ENCODE data around the gene GPRC5B. TPM values are rescaled to one million over a fixed set of nuclear protein-coding genes. Genes with fewer than 3 reads are reported as not detected.

Gene GPRC5B
- total RNA-seq, 2 experiments from 2014 or later: not detected

DNA sequence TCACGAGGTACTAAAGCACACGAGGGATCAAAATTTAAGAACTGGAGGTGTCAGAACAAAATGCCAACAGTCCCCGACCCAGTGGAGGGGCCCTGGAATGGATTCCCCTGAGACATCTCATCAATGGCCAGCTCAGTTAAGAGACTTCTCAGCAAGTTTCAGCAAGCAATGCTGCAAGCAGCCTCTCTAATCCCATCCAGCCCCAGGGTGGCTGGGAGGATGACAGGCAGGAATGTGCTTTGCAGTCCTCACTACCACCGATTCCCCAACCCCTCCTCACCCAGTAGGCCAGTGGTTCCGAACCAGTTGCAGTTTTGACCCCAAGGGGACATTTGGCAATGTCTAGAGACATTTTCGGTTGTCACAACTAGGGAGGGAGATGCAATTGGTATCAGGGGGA, 8.7 kb downstream of the GPRC5B start:
- CTCF ChIA-PET: interaction anchor here (1.5 kb wide), 1 partner anchor 11 kb away, joined by 4 read pairs; no protein-coding TSS in a partner anchor
- POLR2A ChIA-PET: no interaction called here

GRCh38 chr16:19874851-19875546, 9.6 kb downstream of the GPRC5B start:
- ChIA-PET POLR2A (no interaction called here), CTCF (no interaction called here)

GRCh38 chr16:19874026-19874425, 10.6 kb downstream of the GPRC5B start:
- POLR2A ChIA-PET: no interaction called here
- CTCF ChIA-PET: no interaction called here

- POLR2A ChIA-PET: no interaction called here
- CTCF ChIA-PET: no interaction called here
Observed at GRCh38 chr16:19872935-19873334, 11.7 kb downstream of the GPRC5B start.

DNA sequence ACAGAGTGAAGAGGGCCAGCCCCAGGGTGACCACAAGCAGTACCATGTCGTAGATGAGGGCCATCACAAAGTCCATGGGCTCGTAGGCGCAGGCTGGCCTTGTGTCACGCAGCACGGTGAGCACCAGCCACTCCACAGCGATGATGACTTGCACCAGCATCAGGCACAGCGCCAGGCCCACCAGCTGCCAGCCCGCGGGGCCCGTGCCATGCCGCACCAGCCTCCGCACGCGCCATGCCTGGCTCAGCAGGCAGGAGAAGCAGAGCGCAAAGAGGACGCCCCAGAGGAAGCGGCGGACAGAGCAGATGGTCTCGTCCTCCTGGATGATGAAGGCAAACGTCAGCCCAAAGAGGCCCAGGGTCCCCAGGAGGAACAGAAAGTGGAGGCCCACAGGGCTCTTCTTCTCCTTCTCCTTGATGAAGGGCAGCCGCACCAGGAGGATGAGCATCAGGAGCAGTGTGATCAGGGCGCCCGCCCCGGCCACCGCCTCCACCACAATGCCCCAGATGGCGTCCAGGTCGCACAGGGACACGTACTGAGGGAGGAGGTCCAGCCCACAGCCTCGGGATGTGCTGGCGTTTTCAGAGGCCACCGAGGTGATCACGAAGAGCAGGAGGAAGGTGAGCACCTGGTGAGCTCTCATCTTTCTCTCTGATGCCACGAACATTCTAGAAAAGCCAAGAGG, 12.3 kb downstream of the GPRC5B start:
- POLR2A ChIA-PET: no interaction called here
- CTCF ChIA-PET: no interaction called here

- ChIA-PET POLR2A (no interaction called here), CTCF (no interaction called here)
Observed at GRCh38 chr16:19871721-19872120, 12.9 kb downstream of the GPRC5B start.

DNA sequence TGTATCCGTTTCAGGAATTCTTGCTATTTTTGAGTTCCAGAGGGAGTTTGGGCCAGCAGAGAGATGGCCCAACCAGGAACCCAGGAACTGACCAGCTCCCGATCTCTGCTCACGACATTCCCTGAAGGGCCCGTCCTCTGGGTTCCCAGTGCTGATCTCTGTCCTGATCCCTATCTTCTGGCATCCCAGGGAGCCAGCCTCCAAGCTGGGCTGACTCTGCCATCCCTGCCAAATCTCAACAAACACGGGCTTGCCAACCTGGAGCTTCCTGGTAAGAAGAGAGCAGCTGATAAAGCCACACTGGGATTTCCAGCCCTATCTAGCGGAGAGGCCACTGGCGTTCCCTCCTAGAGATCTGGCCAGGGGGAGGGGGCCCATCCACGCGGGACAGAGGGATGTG, 16.2 kb downstream of the GPRC5B start:
- CTCF ChIA-PET: no interaction called here
- POLR2A ChIA-PET: interaction anchor here (0.6 kb wide), 1 partner anchor 13 kb away, joined by 6 read pairs; no protein-coding TSS in a partner anchor

GRCh38 chr16:19864566-19864965, 20.1 kb downstream of the GPRC5B start:
- ChIA-PET POLR2A (no interaction called here), CTCF (interaction anchor here (0.6 kb wide), 1 partner anchor 22 kb away, joined by 3 read pairs; no protein-coding TSS in a partner anchor)

DNA sequence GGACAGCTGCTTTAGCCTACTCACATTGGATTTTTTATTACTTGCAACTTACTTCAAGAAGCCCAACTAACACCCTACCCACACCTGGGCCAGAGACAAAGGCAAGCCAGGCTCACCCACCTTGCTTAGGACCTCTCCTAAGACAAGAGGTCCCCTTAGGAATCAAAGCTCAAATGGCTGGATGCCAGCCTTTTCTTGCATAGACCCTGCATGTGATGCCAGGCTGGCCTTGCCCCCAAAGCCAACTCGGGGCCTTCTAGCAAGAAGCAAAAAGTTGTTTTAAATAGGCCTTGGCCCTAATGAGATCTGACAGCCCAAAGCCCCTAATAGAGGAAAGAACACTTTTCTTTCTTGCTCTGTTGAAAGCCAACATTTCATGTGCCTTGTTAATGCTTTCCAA, 20.7 kb downstream of the GPRC5B start:
- POLR2A ChIA-PET: no interaction called here
- CTCF ChIA-PET: interaction anchor here (0.7 kb wide), 2 partner anchors 239 to 808 kb away, joined by 3 read pairs; no protein-coding TSS in a partner anchor

GRCh38 chr16:19861811-19862327, 22.8 kb downstream of the GPRC5B start:
- CTCF ChIA-PET: interaction anchor here (0.6 kb wide), 1 partner anchor 10 kb away, joined by 4 read pairs; no protein-coding TSS in a partner anchor

DNA sequence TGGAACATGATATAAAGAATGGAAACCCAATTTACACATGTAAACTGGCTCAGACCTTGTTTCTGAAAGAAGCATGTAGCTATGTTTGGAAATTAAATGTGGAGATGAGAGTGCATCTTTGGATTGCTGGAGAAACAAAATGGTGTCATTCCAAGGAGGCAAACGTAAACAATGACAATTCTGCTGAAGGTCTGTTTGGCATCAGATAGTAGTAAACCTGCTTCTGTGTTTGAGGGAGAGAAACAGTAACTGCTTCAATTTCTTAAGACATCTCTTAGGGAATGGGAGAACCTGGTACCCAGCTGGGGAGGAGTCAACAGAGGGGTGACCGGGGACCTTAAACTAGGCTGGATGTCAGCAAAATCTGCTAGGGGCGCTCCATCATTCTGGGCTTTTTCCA, 23.5 kb downstream of the GPRC5B start:
- ChIA-PET CTCF (no interaction called here), POLR2A (no interaction called here)

More at GRCh38 chr16:19861811-19862327, 22.8 kb downstream of the GPRC5B start:
- POLR2A ChIA-PET: no interaction called here

DNA sequence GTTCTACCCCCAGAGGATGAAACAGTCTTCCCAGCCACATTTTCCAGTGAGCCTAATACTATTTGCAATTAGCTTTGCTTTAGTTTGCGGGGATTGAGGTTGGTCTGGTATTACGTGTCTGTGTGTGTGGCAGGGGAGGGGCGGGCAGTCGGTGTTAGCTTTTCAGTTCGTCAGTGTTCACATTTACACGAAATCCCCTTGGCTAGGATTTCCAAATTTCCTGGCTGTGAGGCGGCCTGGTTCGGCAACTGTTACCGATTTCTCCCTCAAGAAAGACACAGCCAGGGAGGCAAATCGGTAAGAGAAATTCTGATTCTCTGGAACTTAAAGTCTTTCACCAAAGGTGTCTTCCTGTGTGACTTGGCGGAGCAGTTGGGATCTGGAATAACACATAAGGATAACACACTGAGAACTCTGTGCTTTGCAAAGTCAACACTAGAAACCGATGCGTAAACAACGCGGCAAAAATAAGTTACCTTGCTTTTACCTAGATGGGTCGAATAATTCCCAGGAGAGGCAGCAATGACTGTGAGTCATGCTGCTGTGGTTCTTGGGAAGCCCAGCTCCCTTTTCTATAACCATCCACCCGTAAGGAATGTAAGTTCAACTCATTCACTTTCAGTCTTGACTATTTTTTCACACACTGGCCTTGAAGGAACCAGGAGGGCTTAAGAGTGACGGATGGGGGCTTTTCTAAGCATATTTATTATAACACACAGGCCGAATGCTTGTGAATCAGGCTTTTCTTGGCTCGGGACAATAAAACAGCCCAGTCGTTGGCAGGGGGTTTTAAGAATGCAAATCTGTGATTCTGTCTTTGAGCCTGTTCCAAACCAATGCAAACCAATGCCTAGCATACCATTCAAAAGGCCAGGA, 24.2 kb downstream of the GPRC5B start:
- CTCF ChIA-PET: no interaction called here
- POLR2A ChIA-PET: no interaction called here

- POLR2A ChIA-PET: no interaction called here
- CTCF ChIA-PET: no interaction called here
Observed at GRCh38 chr16:19859603-19860002, 25.0 kb downstream of the GPRC5B start.

DNA sequence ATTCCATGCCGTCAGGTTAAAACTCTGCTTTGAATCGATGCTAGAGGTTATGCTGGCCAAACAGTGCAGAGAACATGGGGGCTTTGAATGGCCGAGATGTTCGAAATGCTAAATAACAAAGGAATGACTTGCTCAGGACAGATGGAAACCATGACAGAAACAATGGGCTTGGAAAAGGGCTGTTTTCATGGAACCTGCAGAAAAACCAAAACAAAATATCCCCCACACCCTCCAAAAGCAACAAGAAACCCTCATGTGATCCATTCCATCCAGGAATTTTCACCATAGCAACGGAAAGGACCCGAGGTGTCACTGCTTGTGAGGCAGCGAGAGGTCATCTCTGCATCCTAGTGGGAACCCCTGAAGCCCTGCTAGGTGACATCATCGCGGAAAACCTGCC, 25.5 kb downstream of the GPRC5B start:
- CTCF ChIA-PET: no interaction called here
- POLR2A ChIA-PET: no interaction called here

- CTCF ChIA-PET: no interaction called here
- POLR2A ChIA-PET: no interaction called here
Observed at GRCh38 chr16:19858340-19859018, 26.2 kb downstream of the GPRC5B start.

DNA sequence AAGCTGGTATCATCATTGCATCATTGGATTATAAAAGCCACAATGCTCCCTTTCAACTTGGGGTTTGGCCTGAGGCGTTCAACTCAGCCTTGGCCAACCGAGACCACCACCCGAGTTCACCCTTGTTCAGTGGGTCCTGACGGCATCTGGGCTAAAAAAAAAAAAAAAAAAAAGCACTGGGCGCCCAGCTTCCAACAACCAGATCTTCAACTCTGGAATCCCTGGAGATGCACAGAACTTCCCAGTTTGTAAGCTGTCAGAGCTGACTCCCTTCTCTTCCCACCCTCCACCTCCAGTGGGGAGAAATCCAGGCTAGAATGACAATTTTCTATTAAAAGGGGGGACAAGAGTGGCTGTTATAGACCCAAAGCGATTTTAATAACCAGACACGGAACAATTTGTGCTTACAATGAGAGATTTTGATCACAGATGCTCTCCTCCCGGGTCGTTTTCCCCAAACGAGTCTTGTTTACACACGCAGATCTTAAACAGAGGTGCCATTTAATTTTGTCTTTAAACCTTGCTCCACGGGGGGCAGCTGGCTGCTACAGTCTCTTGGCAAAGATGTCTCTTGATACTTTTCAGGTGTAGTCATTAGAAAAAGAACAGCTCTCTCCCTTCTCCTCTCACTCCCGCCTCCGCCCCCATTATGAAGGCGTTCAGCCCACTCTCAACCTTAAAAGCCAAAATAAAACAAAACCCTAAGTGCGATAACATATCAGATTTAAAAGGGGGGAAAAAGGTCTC, 26.9 kb downstream of the GPRC5B start:
- ChIA-PET POLR2A (no interaction called here), CTCF (no interaction called here)

DNA sequence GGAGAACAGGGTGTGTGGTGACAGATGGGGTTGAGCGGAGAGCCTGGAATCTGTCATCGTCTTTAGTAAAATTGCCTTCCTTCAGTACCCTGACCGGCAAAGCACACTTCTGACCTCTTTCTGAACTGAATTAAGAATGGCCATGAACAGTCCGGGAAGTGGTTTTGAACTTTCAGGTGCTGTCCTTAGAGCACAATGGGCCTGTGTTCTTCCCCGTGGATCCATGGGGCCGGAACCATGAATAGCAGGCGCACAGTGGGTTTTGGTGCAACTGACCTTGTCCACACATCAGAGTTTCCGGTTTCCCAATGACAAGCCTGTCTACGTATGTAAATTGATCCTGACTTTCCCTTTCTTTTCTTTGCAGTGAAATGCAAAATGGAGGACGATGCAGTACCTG, 28.5 kb downstream of the GPRC5B start:
- ChIA-PET CTCF (no interaction called here), POLR2A (no interaction called here)

DNA sequence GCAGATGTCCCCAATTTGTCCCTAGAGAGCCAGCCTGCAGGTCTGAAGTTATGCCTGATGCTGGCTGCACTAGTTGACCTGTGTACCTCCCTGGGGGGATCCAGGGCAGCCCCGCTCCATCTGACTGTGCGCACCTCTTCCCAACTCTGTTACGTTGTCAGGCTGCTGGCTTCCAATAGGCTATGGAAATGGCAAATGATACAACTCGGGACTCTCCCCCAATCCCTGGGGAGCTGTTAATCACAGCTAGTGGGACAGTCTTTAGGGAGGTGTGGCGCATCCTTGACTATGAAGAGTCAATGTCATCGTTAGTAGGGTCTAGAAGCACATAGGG, 30.1 kb downstream of the GPRC5B start:
- POLR2A ChIA-PET: no interaction called here
- CTCF ChIA-PET: no interaction called here

DNA sequence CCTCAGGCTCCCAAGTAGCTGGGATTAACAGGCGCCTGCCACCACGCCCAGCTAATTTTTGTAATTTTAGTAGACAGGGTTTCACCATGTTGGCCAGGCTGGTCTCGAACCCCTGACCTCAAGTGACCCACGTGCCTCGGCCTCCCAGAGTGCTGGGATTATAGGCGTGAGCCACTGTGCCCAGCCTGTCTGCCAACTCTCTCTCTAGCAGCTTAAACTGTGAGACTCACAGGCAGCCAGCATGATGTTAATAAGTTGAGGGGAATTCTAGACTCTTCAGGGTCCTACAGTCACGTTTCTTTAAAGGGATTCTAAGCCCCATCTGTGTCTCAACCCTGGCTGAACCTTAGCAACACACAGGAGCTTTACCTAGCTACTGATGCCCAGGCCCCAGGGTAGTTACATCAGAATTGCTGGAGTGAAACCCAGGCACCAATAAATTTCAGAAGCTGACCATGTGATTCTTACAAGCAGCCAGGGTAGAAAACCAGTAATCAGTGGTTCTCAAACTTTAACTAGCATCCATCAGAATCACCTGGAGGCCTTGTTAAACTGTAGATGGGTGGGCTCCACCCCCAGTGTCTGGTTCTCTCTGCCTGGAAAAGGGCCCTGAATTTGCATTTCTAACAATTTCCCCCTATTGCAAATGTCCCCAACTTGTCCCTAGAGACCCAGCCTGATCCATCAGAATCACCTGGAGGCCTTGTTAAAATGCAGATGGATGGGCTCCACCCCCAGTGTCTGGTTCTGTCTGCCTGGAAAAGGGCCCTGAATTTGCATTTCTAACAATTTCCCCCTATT, 30.7 kb downstream of the GPRC5B start:
- ChIA-PET CTCF (no interaction called here), POLR2A (no interaction called here)
